ENCODE measurements around the gene PHF21A.

DNA sequence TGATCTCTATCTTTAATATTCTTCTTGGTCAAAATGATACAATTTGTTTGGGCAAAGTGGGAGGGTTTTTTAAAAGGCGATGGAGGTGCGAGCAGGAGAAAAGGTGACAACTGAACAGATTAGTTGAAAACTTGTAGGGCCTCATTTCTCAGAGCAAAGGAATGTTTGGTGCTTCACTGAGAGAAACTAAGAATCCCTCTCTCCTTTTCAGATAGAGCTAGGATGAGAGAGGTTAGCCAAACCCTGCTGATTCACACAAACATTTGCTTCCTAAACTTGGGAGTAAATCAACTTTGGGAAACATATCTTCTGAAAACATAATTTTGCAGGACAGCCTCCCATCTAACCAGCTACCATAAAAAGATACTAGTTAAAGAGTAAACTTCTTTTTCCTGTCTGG lies 57.0 kb downstream of the PHF21A start:
- TF ChIP-seq CTCF (IDR thresholded peaks at IDR 0.05; ENCODE audit: low read depth, low read length) (no peak), EZH2phosphoT487 (IDR thresholded peaks at IDR 0.05; ENCODE audit: low read depth) (no peak)

All from OCI-LY3 (cell line).